HEK293T (cell line): ENCODE data around the gene SLC7A6.

Experiments
- ARNT ChIP-seq: fragments of 450-650 bp; IDR thresholded peaks from 2 replicates; pipeline ENCODE4 v1.6.1; 2017; ENCODE audit warnings: mild to moderate bottlenecking
- BHLHE40 ChIP-seq: fragments of 450-650 bp; IDR thresholded peaks from 2 replicates; pipeline ENCODE4 v1.6.1; 2016; ENCODE audit warnings: mild to moderate bottlenecking, moderate library complexity, borderline replicate concordance
- CTBP1 ChIP-seq: fragments of 450-650 bp; IDR thresholded peaks from 2 replicates; pipeline ENCODE4 v1.6.1; 2016; ENCODE audit warnings: borderline replicate concordance
- FOXA1 ChIP-seq: fragments of 450-650 bp; IDR thresholded peaks from 2 replicates; pipeline ENCODE4 v1.6.1; 2016; ENCODE audit warnings: mild to moderate bottlenecking
- FOXK2 ChIP-seq: fragments of 450-650 bp; IDR thresholded peaks from 2 replicates; pipeline ENCODE4 v1.6.1; 2016; ENCODE audit warnings: mild to moderate bottlenecking
- FOXM1 ChIP-seq: fragments of 450-650 bp; IDR thresholded peaks from 2 replicates; pipeline ENCODE4 v1.6.1; 2017; ENCODE audit warnings: mild to moderate bottlenecking, borderline replicate concordance
- L3MBTL2 ChIP-seq: fragments of 450-650 bp; conservative IDR thresholded peaks from 2 replicates; pipeline ENCODE4 v1.6.1; 2016; ENCODE audit warnings: mild to moderate bottlenecking
- NFRKB ChIP-seq: fragments of 450-650 bp; IDR thresholded peaks from 2 replicates; pipeline ENCODE4 v1.6.1; 2016; ENCODE audit warnings: mild to moderate bottlenecking, moderate library complexity
- SP1 ChIP-seq: fragments of 450-650 bp; IDR thresholded peaks from 2 replicates; pipeline ENCODE4 v1.6.1; 2017
- SUZ12 ChIP-seq: fragments of 450-650 bp; IDR thresholded peaks from 2 replicates; pipeline ENCODE4 v1.6.1; 2016; ENCODE audit warnings: mild to moderate bottlenecking
- TARDBP ChIP-seq: fragments of 450-650 bp; IDR thresholded peaks from 2 replicates; pipeline ENCODE4 v1.6.1; 2016
- ZNF384 ChIP-seq: fragments of 450-650 bp; IDR thresholded peaks from 2 replicates; pipeline ENCODE4 v1.6.1; 2016

GRCh38 chr16:68270353-68270752, 6.0 kb downstream of the SLC7A6 start:
- TF ChIP-seq FOXA1 (no peak), FOXM1 (no peak), FOXK2 (no peak), BHLHE40 (no peak), SP1 (no peak), CTBP1 (no peak), ARNT (no peak), NFRKB (no peak), TARDBP (no peak), SUZ12 (no peak), ZNF384 (no peak), L3MBTL2 (no peak)
